HG03108 (cell line): Measurements from ENCODE around the gene TCFL5.

ENCODE experiments used
- ATAC-seq: cut with Tn5 transposase; IDR thresholded peaks from one replicate; pipeline ENCODE4 v1.9.1; 2021; ENCODE audit warnings: moderate library complexity; ENCODE audit not compliant: unreplicated experiment

TCFL5 gene

DNA sequence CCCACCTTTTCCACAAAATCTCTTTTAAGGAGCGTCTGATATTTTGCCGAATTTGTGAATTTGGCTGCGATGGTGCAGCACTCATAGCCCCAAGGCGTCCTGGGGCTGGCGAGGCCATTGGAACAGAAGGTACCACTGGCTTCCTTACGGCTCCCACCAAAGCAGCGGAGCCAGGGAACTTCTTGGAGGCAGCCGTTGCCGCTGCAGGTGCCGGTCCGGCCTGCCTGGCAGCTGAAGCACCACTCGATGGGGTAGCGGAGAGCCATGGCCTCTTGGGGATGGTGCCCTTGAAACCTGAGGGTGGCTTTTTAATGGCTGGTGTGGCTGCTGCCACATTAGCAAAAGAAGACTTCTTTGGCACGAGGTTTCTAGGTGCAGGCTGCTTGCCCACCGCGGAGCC, 34.9 kb upstream of the TCFL5 start:
- ATAC-seq, result no peak

DNA sequence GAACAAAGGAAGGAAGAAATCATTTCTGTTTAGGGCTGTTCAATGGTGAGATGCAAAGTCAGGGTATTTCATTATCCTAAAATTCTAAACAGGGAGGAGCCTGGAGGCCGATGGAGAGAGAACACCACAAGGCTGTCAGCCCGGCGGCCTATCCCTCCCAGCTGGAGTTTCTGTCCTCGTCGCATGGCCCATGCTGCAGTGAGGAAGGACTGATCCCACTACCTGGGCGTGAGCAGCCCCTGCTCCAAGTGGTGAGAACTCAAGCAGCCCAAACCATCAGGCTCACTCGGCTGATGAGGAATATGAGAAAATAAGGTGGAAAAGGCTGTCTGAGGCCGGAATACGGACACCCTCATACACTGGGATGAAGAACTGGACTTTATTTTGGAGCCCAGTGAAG, 33.9 kb upstream of the TCFL5 start:
- ATAC-seq, result no peak

DNA sequence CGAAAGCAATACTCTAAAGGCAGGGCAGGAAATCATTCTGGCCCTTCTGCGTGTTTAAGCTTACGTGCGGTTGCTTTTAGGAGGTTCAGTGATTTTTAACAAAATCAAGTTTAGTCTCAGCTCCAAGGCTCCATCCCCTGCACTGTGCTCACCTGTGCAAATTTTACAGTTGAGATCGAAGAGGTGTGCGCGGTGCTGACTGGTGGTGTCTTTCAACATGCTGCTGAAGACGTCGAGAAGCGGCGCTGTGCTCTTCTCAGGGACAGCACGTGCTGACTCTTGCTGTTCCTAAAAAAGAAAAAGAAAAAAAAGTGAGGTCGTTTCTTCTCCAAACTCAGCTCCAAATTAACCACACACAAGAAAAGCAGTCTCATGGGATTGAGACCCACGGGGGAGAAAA, 32.6 kb upstream of the TCFL5 start:
- no peak for ATAC-seq

DNA sequence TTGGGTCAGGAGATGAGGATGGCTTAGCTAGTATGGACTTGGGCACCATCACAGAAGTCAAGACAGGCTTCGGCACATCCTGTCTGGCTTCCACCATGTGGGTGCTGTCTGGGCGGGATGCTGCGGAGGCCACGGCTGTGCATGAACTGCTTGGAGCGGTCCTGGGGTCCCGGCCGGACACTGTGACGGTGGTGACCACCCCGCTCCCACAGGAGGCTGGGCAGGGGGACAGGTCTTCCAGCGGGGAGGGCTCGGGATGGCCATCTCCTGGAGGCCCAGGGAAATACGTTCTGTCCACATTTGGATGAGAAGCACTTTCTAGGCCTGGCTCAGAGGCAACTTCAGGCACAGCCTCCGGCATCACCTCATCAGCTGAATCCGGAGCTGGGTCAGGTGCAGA, 32.1 kb upstream of the TCFL5 start:
- no peak for ATAC-seq

DNA sequence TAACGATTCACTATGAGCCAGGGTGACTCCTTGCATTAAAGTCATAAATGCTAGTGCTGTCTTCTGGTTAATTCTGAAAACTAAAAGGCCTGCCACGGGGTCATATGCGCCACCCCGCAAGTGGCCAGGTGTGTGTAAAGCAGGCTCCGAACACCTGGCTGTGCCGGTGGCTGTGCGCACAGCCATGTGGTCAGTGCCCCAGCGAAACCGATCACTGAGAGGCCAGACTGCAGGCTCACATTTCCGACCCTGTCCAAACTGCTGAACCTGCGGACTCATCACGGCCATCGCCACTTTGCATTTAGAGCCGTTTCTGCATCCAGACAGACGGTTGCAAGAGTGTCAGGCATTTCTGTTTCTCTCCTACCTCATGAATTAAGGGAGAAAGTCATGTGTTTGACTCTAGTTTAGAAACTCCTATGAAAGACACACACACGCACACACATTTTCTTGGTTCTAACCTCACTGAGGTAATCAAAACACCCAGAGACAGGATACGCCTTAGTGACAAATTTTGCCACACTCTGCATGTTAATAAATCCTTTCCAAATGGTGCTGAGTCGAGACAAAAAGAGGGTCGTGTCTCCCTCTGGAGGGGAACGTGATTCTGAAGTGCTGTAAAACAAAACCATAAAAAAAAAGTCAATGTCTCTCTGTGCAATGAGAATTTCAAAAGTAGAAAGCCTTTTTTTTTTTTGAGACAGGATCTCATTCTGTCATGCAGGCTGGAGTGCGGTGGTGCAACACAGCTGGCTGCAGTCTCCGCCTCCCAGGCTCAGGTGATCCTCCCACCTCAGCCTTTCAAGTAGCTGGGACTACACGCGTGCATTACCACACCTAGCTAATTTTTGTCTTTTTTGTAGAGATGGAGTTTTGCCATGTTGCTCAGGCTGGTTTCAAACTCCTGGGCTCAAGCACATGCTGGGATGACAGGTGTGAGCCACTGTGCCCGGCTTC, 31.0 kb upstream of the TCFL5 start:
- ATAC-seq, result no peak

DNA sequence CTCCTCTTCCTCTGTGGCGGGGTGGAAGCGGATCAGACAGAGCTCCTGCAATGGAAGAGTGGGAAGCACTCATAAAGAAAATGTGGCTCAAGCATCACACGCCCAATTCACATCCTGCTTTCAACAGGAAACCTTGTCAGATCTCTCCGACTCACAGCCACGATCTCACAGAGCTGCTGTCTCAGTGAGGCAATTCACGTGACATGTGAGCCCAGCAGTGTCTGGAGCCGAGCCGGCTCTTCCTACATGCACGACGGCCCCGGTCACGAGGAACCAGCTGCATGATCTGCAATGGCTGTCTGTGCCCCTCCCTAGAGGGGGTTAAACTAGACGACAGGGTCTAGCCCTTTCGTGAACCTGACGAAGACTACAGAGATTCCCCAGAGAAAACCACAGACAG, 29.5 kb upstream of the TCFL5 start:
- ATAC-seq, result no peak

DNA sequence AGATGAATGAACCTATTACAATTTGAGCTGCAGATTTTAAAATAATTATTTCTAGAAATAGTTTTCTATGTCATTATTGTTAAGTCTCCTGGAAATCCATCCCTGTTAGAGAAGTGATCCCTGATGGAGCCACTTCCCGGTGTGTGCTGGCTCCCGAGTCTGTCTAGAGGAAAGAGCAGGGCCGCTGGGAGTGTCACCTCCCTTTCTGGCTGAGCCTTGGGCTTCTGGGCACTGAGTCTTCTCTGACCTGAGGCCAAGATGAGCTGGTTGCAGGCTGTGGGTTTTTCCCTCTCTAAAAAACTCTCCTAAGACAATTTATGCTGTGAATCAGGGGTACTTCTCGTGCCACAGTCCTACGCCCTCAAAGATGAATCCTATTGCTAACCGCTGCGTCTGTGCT, 28.8 kb upstream of the TCFL5 start:
- no peak for ATAC-seq

DNA sequence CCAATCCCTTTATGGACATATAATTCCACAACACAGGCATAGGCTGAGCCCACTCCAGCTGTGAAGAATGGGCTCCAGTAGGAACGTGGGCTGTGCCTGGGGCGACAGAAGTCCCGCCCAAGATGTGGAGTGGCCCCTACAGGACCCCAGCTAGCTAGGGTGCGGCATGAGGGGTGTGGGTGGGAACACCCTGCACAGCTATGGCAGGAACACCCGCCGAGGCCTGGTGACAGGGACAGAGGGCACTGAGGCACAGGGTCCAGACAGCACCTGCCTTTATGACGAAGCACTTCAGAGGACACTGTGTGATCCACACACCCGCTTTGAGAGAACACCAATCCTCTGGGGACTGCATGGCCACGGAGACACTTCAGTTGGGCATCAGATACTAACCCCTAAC, 28.2 kb upstream of the TCFL5 start:
- no peak for ATAC-seq

DNA sequence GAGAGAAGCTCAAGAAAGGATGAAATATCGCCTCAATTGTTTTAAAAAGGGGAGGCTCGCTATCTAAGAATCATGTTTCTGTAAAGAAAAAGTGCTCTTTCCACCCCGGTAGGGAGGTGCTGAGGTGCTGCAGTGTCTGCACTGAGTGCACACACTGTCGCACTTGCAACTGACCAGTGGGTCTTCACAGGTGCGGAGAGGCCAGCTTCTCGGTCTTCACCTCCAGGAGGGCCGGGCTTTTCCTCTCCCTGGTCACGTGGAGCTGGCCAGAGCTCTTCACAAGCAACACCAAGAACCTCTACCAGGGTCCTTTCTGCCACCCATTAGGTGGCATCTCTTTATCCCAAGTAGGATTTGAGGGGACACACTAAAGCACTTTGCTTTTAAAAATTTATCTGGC, 27.8 kb upstream of the TCFL5 start:
- no peak for ATAC-seq

DNA sequence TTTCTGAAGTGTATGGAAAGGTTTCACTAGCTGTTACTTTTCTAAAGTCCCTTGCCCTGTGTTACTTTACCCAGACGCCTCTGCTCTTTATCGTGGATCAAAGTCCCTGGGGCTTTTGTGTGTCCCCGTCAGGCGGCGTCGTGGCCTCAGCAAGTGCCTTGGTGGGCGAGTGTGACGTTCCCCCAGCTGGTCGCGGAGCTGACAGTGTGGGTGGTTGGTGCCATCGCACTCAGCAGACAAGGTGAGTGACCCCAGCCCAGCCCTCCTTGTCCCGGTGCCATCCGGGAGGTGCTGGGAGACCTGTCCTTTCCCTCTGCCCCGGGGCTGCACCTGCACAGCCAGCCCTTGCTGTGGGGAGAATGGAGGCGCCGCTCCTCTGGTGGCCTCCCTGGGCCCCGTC, 27.3 kb upstream of the TCFL5 start:
- no peak for ATAC-seq

DNA sequence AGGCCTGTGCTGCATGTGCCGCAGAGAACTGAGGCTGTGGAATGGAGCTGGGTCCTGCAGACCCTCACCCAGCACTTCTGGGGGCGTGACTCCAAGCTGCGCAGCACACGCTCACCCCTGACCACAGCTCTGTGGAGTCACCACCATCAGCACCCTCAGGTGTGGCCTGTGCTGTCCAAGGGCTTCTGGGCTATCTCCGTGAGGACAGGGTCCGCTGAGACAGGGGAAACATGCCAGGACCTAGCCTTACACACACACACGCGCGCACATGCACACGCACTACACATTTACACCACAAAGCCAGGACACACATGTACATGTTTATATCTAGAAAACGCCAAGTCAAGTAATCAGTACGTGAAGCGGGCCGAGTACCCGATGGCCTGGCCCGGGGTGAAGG, 26.8 kb upstream of the TCFL5 start:
- ATAC-seq, result no peak

DNA sequence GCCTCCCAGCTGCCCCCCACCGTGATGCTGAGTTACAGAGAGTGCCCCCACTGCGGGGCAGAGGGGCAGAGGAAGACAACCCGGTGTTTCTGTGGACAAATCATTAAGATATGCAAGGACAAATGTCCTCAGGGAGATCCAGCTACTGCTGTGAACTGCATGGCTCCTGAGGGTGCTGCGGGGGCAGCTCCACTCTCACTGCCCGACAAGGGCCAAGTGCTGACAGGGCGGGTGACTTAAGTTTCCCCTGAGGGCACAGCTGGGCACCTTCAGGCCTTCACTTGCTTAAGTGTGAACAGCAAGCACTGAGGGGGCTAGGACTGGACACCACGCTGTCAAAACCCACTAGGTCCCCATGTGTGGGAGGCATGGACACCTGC, 26.2 kb upstream of the TCFL5 start:
- ATAC-seq, result no peak

DNA sequence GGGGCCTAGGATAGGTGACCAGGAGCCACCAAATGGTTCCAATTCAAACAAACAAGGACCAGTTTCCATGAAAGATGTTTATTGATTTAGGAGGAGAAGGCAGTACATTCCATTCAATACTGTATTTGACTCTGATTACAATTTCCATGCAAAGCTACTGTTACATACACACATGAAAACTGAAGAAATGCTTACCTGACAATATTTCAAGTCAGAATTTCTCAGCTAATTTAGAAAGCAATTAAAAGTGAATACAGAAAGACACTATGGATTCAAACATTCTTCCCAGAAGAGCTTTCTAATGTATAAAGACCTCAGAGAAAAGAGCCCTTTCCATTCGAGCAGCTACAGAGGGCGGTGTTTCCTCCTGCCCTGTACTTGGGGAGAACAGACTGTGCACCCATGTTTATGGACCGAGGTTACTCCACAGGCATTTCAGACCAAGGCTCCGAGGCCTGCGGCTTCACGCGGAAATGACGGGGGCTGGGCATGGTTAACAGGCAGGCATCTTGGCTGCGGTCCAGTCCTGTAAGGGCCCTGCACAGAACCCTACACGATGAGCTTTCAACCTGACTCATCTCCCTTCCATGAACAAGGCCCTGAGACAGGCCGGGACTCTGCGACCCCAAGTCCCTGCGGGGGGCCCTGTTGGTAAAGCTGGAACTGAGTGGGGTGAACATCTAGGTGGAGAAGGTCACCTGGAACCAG, 25.7 kb upstream of the TCFL5 start:
- no peak for ATAC-seq

DNA sequence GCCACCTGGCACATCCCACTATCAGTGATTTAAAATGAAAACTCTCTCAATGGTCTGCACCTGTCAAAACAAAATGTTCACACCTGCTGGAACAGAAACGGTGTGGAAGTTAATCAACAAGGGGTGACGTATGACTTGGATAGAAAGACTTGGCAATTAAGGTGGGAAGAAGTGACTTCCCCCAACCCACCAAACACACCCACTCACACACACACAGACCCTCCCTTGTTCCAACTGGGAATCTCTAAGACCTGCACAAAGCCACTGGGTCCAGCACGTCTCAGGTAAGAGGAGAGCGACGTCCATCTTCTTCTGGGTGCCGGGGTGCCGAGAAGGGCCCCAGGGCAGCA, 25.1 kb upstream of the TCFL5 start:
- no peak for ATAC-seq

DNA sequence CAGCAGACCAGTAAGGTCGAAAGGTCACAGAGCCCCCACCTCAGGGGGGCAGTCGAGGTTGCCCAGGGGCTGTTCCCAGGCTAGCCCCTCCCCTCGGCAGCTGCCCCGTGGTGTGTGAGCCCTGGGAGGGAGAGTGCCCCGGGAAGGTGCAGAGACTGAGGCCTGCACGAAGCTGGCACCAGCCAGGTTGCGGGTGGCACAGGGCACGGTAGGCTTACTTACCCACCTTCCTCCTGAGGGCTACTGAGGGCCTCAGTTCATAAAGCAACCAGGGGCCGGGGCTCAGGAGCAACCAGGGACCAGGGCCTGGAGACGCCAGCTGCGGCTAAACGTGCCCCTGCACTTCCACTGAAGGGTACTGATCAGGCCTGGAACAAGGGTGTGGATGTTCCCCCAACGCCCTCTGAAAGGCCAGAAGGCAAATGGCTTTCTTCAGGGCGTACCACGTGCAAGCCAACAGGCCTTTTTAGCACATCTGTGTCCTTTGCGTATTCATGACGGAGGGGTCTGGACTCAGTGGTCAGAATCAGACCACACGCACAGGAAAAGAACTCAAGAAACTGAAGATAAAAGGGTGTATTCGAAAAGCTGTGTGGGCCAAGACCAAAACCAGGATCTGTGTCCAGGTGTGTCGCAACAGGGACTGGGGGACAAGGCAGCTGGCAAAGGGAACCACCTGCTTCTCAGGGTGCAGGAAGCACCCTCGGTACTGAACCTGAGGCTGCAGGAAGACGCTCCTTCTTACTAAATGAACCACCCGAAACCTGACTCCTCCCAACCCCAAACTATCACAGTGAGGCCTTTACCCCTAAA, 24.5 kb upstream of the TCFL5 start:
- no peak for ATAC-seq

DNA sequence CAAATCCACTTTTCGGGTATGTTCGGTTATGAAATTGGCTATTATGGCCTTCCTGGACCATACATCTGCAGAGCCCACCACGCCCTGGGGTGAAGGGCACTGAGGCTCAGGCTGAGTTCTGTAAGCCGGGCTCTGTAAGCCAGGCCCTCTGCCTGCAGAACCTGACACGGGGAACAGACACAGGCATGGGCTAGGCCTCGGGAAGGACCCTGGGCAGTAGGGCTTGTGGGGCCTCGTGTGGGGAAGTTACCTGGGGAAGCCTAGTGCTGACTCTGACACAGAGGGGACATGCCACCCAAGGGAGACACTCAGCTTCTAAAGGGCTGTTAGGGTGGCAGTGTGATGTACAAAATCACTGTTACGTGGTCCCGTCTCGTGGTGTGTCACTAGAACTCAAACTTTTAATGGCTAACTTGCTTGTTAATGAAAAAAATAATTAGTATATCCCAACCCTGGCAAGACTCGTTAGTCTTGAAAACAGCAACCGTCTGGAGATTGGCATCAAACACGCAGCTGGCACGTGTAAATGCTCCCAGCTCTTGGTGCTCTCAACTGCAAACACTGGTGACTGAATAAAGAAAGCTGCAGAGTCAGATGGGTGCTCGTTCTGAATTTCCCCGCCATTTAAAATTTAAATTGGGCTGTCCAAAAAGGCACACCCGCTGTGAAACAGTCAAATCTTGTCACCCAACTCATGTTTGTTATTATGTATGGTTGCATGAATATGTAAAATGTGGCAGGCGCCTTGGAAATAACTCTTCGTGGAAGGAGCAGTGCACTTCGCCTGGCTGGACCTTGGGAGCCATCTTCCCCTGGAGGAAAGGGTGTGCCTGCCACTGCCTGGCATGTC, 23.6 kb upstream of the TCFL5 start:
- no peak for ATAC-seq

DNA sequence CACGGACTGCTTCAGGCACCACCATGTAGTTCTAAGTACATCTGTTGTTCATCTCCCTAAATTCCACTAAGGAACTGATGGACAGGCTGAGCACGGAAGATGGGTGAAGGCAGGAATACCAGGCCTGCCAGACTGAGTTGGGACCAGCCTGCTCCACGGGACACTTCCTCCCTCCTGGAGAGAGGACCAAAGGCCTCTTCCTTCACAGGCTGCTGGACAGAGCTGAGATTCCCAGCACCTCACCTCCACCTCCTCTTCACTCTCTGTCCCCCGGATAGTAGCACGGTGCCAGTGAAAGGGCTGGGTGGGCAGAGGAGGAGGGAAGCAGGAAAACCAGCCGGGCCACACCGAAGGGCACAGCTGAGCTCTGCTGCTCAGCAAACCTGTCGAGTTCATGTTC, 22.9 kb upstream of the TCFL5 start:
- no peak for ATAC-seq

DNA sequence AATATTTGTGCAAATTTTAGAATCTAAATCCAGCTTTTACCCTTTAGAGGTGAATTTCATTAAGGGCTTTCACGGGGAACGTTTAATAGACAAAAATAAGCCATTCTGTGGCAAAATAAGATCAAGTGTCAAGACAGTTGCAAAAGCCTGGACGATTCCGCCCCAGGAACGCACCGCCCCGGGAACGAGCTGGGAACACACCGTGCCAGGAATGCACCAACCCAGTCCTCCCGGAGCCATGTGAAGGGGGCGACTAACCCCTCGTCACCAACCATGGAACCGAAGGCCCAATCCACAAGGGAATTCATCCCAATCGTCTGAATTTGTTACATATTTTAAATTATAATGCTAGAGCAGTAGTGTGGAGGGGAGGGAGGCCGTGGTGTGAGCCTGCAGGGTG, 20.8 kb upstream of the TCFL5 start:
- no peak for ATAC-seq

DNA sequence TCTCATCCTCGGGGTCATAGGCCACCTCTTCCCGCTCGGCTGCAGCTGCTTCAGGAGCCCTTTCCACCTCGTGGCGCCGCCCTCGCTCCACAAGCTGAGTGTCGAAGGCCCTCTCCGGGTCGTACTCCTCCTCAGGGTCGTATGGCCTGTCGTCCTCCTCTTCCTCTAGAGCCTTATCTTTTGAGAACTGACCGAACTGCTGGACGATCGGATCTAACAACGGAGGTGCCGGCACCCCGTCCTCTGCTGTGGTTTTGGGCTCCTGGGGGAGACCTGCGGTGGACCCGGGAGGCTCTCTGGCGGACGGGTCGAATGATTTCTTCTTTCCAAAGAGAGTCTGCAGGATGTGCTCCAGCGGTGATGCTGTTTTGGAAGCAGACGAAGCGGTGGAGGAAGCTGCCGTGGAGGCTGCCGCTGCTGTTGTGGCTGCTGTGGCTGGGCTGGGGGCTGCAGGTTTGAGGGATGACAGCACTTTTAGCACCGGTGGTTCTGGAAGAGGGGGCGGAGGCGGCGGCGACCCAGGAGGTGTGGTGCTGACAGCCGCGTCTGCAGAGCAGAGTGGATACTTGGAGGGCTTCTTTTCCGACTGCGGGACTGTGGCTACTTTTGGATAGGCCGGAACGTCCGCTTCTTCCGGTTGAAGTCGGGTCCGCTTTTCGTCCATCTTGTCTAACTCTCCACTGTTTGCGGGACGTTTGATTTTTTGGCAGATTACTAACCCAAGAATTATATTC, 20.2 kb upstream of the TCFL5 start:
- ATAC-seq, result no peak
